Neural cell (in vitro differentiated cells): ENCODE measurements around the gene RNF34. TPM values are rescaled to one million over a fixed set of nuclear protein-coding genes. Genes with fewer than 3 reads are reported as not detected.
A peak's percentile ranks its signal among the peaks of the same experiment; 100 is the strongest.

Source experiments
- H2AFZ ChIP-seq: fragments of 200-600, 300-800 bp; sonication (generic), shearing (Covaris generic); 2 replicates; pipeline ENCODE4 v1.6.0; 2014; ENCODE audit warnings: low read depth, mild to moderate bottlenecking, antibody characterized with exemption, low read length, moderate library complexity
- H3F3A ChIP-seq: fragments of 200-600 bp; shearing (Covaris generic); 2 replicates; pipeline ENCODE4 v1.6.1; 2016; ENCODE audit warnings: mild to moderate bottlenecking, moderate library complexity, mixed read lengths, antibody characterized with exemption, low read length; ENCODE audit not compliant: insufficient read depth, poor library complexity, severe bottlenecking
- H3K27ac ChIP-seq: fragments of 200-600, 300-800 bp; sonication (generic), shearing (Covaris generic); 2 replicates; pipeline ENCODE4 v1.5.1; 2014; ENCODE audit warnings: mild to moderate bottlenecking, low read length, moderate library complexity
- H3K27me3 ChIP-seq: fragments of 300-800, 200-600 bp; sonication (generic), shearing (Covaris generic); 2 replicates; pipeline ENCODE4 v1.6.0; 2014; ENCODE audit warnings: mild to moderate bottlenecking, low read depth, low read length, moderate library complexity; ENCODE audit not compliant: insufficient read depth
- H3K36me3 ChIP-seq: fragments of 300-800, 200-600 bp; sonication (generic), shearing (Covaris generic); 2 replicates; pipeline ENCODE4 v1.5.1; 2014; ENCODE audit warnings: mild to moderate bottlenecking, antibody characterized with exemption, low read length, moderate library complexity; ENCODE audit not compliant: insufficient read depth
- H3K4me2 ChIP-seq: fragments of 300-800, 200-600 bp; sonication (generic), shearing (Covaris generic); 2 replicates; pipeline ENCODE4 v1.6.0; 2014; ENCODE audit warnings: mild to moderate bottlenecking, low read length
- H3K4me3 ChIP-seq: fragments of 300-800, 200-600 bp; sonication (generic), shearing (Covaris generic); 2 replicates; pipeline ENCODE4 v1.5.1; 2014; ENCODE audit warnings: mild to moderate bottlenecking, low read length, moderate library complexity
- H3K79me2 ChIP-seq: fragments of 200-600 bp; shearing (Covaris generic); replicated peaks from 2 replicates; pipeline ENCODE4 v1.6.0; 2014; ENCODE audit warnings: mild to moderate bottlenecking, low read length, moderate library complexity; ENCODE audit not compliant: insufficient read depth
- H3K9ac ChIP-seq: fragments of 300-800, 200-600 bp; sonication (generic), shearing (Covaris generic); 2 replicates; pipeline ENCODE4 v1.6.1; 2016; ENCODE audit warnings: mild to moderate bottlenecking, low read length, mixed read lengths
- H3K9me2 ChIP-seq: fragments of 200-600 bp; shearing (Covaris generic); 2 replicates; pipeline ENCODE4 v1.6.1; 2016; ENCODE audit warnings: mild to moderate bottlenecking, low read length, mixed read lengths; ENCODE audit not compliant: insufficient read depth
- H3K9me3 ChIP-seq: fragments of 200-600, 300-800 bp; sonication (generic), shearing (Covaris generic); 2 replicates; pipeline ENCODE4 v1.6.1; 2016; ENCODE audit warnings: mild to moderate bottlenecking, mixed run types, low read length, moderate library complexity, mixed read lengths
- H4K20me1 ChIP-seq: fragments of 200-600 bp; shearing (Covaris generic); 2 replicates; pipeline ENCODE4 v1.6.1; 2016; ENCODE audit warnings: mild to moderate bottlenecking, mixed run types; ENCODE audit not compliant: insufficient read depth
- CTCF ChIP-seq: fragments of 450-650 bp; IDR thresholded peaks from 2 replicates; pipeline ENCODE4 v1.5.1; 2014; ENCODE audit warnings: antibody characterized with exemption, mild to moderate bottlenecking, moderate library complexity; ENCODE audit not compliant: poor library complexity, severe bottlenecking
- EP300 ChIP-seq: fragments of 450-650 bp; conservative IDR thresholded peaks from 2 replicates; pipeline ENCODE4 v1.6.1; 2014; ENCODE audit warnings: antibody characterized with exemption, mild to moderate bottlenecking, moderate library complexity; ENCODE audit not compliant: poor library complexity, severe bottlenecking
- EZH2 ChIP-seq: fragments of 200-600, 300-800 bp; shearing (Covaris generic), sonication (generic); IDR thresholded peaks from 2 replicates; pipeline ENCODE4 v1.6.1; 2014; ENCODE audit warnings: antibody characterized with exemption, low read length, borderline replicate concordance, mild to moderate bottlenecking; ENCODE audit not compliant: insufficient read depth, poor library complexity, severe bottlenecking
- MXI1 ChIP-seq: fragments of 450-650 bp; conservative IDR thresholded peaks from 2 replicates; pipeline ENCODE4 v1.6.1; 2014; ENCODE audit warnings: antibody characterized with exemption, mild to moderate bottlenecking; ENCODE audit not compliant: poor library complexity, severe bottlenecking
- POLR2AphosphoS5 ChIP-seq: IDR thresholded peaks from 2 replicates; pipeline ENCODE4 v1.6.1; 2012
- RAD21 ChIP-seq: fragments of 450-650 bp; conservative IDR thresholded peaks from 2 replicates; pipeline ENCODE4 v1.6.1; 2014; ENCODE audit warnings: antibody characterized with exemption, mild to moderate bottlenecking, moderate library complexity
- REST ChIP-seq: IDR thresholded peaks from 2 replicates; pipeline ENCODE4 v1.6.1; 2012; ENCODE audit warnings: borderline replicate concordance
- SMC3 ChIP-seq: fragments of 450-650 bp; conservative IDR thresholded peaks from 2 replicates; pipeline ENCODE4 v1.6.1; 2014; ENCODE audit warnings: antibody characterized with exemption, mild to moderate bottlenecking, moderate library complexity; ENCODE audit not compliant: poor library complexity
- TAF1 ChIP-seq: IDR thresholded peaks from 2 replicates; pipeline ENCODE4 v1.6.1; 2012; ENCODE audit warnings: low read depth
- polyA plus RNA-seq: library from polyadenylated mRNA; depleted of rRNA; stranded (reverse); fragments of >200 nt; gene quantifications from 2 replicates; pipeline ENCODE4 v1.2.3, GENCODE V29; 2014

Gene RNF34
- polyA plus RNA-seq, 1 donor from 2014 or later, result 68.8 TPM

GRCh38 chr12:121468499-121468801 lies 68.5 kb downstream of the RNF34 start:
- no peaks in the 10 kb centered on the region for H3K36me3 ChIP-seq
- peak overlapping the region; percentile 65 for H3K27ac ChIP-seq
- no peaks in the 10 kb centered on the region for H4K20me1 ChIP-seq
- no peak overlapping the region for H3K4me2 ChIP-seq
- no peak for TF ChIP-seq TAF1
- TF ChIP-seq EZH2, result no peak
- no peak for TF ChIP-seq REST
- TF ChIP-seq SMC3, result no peak
- TF ChIP-seq MXI1, result no peak
- TF ChIP-seq POLR2AphosphoS5, result no peak
- no peak for TF ChIP-seq EP300
- H3K4me3 ChIP-seq, result peak overlapping the region; percentile 73
- H2AFZ ChIP-seq, result no peak overlapping the region
- H3K9me2 ChIP-seq, result no peaks in the 10 kb centered on the region
- no peak overlapping the region for H3K9ac ChIP-seq
- no peaks in the 10 kb centered on the region for H3K27me3 ChIP-seq
- H3K79me2 ChIP-seq, result peaks cover 16% of the 10 kb centered on the region
- H3K9me3 ChIP-seq, result no peaks in the 10 kb centered on the region
- H3F3A ChIP-seq, result peaks cover 7% of the 10 kb centered on the region

DNA sequence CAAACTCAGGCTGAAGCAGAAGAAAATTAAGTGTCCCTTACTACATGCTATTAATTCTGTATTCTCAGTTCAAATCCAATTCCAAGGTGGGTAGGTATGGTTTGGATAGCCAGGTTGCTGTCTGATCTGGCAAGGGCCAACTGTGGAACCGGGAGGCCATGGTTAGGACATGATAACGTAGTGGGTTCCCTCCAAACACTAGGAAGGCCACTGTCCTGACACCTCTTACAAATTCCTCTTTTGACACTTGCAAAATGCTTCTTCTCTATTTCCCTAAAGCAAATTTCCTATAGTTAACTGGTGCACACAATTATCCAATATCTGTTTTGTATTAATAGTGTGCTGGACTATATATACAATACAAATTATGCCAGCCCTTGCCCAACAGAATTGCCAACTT lies 70.8 kb downstream of the RNF34 start:
- H2AFZ ChIP-seq, result no peak overlapping the region
- no peak for TF ChIP-seq EZH2
- TF ChIP-seq MXI1, result no peak
- no peak for TF ChIP-seq SMC3
- no peak for TF ChIP-seq CTCF
- no peaks in the 10 kb centered on the region for H3K27me3 ChIP-seq
- peaks cover 7% of the 10 kb centered on the region for H3F3A ChIP-seq
- H3K4me2 ChIP-seq, result no peak overlapping the region
- H3K9me2 ChIP-seq, result no peaks in the 10 kb centered on the region
- no peaks in the 10 kb centered on the region for H4K20me1 ChIP-seq
- H3K4me3 ChIP-seq, result no peak overlapping the region
- H3K27ac ChIP-seq, result no peak overlapping the region
- no peak overlapping the region for H3K9ac ChIP-seq
- no peaks in the 10 kb centered on the region for H3K79me2 ChIP-seq
- H3K36me3 ChIP-seq, result no peaks in the 10 kb centered on the region
- no peaks in the 10 kb centered on the region for H3K9me3 ChIP-seq

- no peak for TF ChIP-seq MXI1
- no peak for TF ChIP-seq EZH2
- TF ChIP-seq POLR2AphosphoS5, result no peak
- TF ChIP-seq REST, result no peak
- no peak for TF ChIP-seq CTCF
- TF ChIP-seq SMC3, result no peak
- TF ChIP-seq RAD21, result no peak
- Histone ChIP-seq H3K4me2 (no peak overlapping the region), H3K9me2 (no peaks in the 10 kb centered on the region), H3K9me3 (no peaks in the 10 kb centered on the region), H3K27ac (no peak overlapping the region), H3F3A (peaks cover 7% of the 10 kb centered on the region), H3K4me3 (no peak overlapping the region), H2AFZ (no peak overlapping the region), H4K20me1 (no peaks in the 10 kb centered on the region), H3K27me3 (no peaks in the 10 kb centered on the region), H3K79me2 (no peaks in the 10 kb centered on the region), H3K36me3 (no peaks in the 10 kb centered on the region), H3K9ac (no peak overlapping the region)
Measured at GRCh38 chr12:121472150-121472905, 72.4 kb downstream of the RNF34 start.
